SK-N-SH treated with all-trans-retinoic acid at 6 μM for 48 hours (cell line): Measurements from ENCODE around the gene SPNS3.

Source experiments
- ATAC-seq: fragments of 200-7000 bp; cut with Tn5 transposase; 3 replicates; pipeline ENCODE4 v1.9.1; 2020; ENCODE audit warnings: mild to moderate bottlenecking, moderate library complexity
- ARNTL ChIP-seq: fragments of 450-650 bp; formaldehyde crosslinking; IDR thresholded peaks from 2 replicates; pipeline ENCODE4 v1.5.0; 2020; ENCODE audit warnings: low read depth, mild to moderate bottlenecking, moderate library complexity, borderline replicate concordance
- BACH2 ChIP-seq: fragments of 250-450 bp; sonication (Bioruptor Pico); IDR thresholded peaks from 2 replicates; pipeline ENCODE4 v1.9.0; 2021; ENCODE audit warnings: mild to moderate bottlenecking, borderline replicate concordance
- CSDC2 ChIP-seq: fragments of 250-450 bp; sonication (Bioruptor Pico); IDR thresholded peaks from 2 replicates; pipeline ENCODE4 v1.5.0; 2020; ENCODE audit warnings: mild to moderate bottlenecking, moderate library complexity
- GLIS3 ChIP-seq: fragments of 250-450 bp; sonication (Bioruptor Pico); IDR thresholded peaks from 2 replicates; pipeline ENCODE4 v1.5.0; 2020; ENCODE audit warnings: mild to moderate bottlenecking, moderate library complexity
- ISL1 ChIP-seq: fragments of 250-450 bp; sonication (Bioruptor Pico); IDR thresholded peaks from 2 replicates; pipeline ENCODE4 v2.1.2; 2022; ENCODE audit warnings: mild to moderate bottlenecking, moderate library complexity
- RARB ChIP-seq: fragments of 250-450 bp; sonication (Bioruptor Pico); IDR thresholded peaks from 2 replicates; pipeline ENCODE4 v1.8.0; 2021; ENCODE audit warnings: mild to moderate bottlenecking, moderate library complexity
- SNAI2 ChIP-seq: fragments of 250-450 bp; sonication (Bioruptor Pico); IDR thresholded peaks from 2 replicates; pipeline ENCODE4 v1.5.0; 2020; ENCODE audit warnings: mild to moderate bottlenecking, moderate library complexity
- TOX ChIP-seq: fragments of 250-450 bp; sonication (Bioruptor Pico); IDR thresholded peaks from 2 replicates; pipeline ENCODE4 v1.8.0; 2021; ENCODE audit warnings: mild to moderate bottlenecking, moderate library complexity, borderline replicate concordance
- ZC3H10 ChIP-seq: fragments of 250-450 bp; sonication (Bioruptor Pico); IDR thresholded peaks from 2 replicates; pipeline ENCODE4 v1.5.1; 2021; ENCODE audit warnings: mild to moderate bottlenecking, moderate library complexity
- ZFP3 ChIP-seq: fragments of 250-450 bp; sonication (Bioruptor Pico); IDR thresholded peaks from 2 replicates; pipeline ENCODE4 v1.5.0; 2020; ENCODE audit warnings: mild to moderate bottlenecking, moderate library complexity
- ZNF565 ChIP-seq: fragments of 450-650 bp; formaldehyde crosslinking; conservative IDR thresholded peaks from 2 replicates; pipeline ENCODE4 v1.5.0; 2020; ENCODE audit warnings: low read depth, mild to moderate bottlenecking, moderate library complexity
- ZNF70 ChIP-seq: fragments of 450-650 bp; formaldehyde crosslinking; IDR thresholded peaks from 2 replicates; pipeline ENCODE4 v1.5.0; 2020; ENCODE audit warnings: mild to moderate bottlenecking, moderate library complexity
- ZNF8 ChIP-seq: fragments of 450-650 bp; formaldehyde crosslinking; IDR thresholded peaks from 2 replicates; pipeline ENCODE4 v1.5.0; 2020; ENCODE audit warnings: mild to moderate bottlenecking, moderate library complexity
- TF ChIP-seq, protein P1 (sequence below): fragments of 250-450 bp; sonication (Bioruptor Pico); IDR thresholded peaks from 2 replicates; pipeline ENCODE4 v1.5.1; 2020; ENCODE audit warnings: low read depth, mild to moderate bottlenecking, moderate library complexity
- TF ChIP-seq, protein P2 (sequence below): fragments of 250-450 bp; sonication (Bioruptor Pico); IDR thresholded peaks from 2 replicates; pipeline ENCODE4 v1.8.0; 2021; ENCODE audit warnings: low read depth, mild to moderate bottlenecking, moderate library complexity, borderline replicate concordance
- TF ChIP-seq, protein P3 (sequence below): fragments of 250-450 bp; sonication (Bioruptor Pico); IDR thresholded peaks from 2 replicates; pipeline ENCODE4 v1.8.0; 2020; ENCODE audit warnings: mild to moderate bottlenecking, moderate library complexity, borderline replicate concordance
- TF ChIP-seq, protein P4 (sequence below): fragments of 250-450 bp; sonication (Bioruptor Pico); IDR thresholded peaks from 2 replicates; pipeline ENCODE4 v1.5.1; 2021; ENCODE audit warnings: mild to moderate bottlenecking, moderate library complexity

SPNS3 gene

DNA sequence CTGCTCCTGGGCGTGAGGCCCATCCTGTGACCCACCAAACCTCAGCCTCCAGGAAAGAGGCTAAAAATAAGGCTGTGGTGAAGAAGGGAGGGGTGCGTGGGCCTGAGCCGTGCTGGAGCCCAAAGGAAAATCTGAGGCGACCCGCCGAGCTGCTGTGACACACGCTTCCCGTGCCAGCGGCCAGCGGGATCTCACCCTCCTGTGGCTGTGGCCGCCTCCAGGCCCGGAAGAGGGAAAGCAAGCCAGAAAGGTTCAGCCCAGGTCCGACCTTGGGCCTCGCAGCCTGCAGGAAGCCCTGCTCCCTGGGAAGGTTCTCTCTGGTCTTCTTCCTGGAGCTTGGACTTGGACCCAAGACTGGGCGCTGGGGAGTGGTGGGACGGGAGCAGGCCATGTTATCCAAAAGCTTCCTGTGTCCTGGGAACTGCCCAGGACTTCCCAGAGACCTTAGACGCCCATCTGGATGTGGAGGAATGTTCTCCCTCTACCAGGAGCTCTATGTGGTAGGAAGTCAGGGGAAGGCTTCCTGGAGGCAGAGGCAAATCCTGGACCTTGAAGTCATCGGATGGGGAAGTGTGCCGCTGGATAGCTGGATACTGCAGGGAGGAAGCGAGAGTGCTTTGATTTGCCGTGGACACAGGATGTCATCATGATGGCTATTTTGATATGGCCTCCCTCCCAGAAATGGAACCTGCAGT, 76.3 kb downstream of the SPNS3 start:
- TF ChIP-seq, protein P1, sequence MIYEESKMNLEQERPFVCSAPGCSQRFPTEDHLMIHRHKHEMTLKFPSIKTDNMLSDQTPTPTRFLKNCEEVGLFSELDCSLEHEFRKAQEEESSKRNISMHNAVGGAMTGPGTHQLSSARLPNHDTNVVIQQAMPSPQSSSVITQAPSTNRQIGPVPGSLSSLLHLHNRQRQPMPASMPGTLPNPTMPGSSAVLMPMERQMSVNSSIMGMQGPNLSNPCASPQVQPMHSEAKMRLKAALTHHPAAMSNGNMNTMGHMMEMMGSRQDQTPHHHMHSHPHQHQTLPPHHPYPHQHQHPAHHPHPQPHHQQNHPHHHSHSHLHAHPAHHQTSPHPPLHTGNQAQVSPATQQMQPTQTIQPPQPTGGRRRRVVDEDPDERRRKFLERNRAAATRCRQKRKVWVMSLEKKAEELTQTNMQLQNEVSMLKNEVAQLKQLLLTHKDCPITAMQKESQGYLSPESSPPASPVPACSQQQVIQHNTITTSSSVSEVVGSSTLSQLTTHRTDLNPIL (CRISPR knock-in tag), result no peak
- ATAC-seq, result no peak

DNA sequence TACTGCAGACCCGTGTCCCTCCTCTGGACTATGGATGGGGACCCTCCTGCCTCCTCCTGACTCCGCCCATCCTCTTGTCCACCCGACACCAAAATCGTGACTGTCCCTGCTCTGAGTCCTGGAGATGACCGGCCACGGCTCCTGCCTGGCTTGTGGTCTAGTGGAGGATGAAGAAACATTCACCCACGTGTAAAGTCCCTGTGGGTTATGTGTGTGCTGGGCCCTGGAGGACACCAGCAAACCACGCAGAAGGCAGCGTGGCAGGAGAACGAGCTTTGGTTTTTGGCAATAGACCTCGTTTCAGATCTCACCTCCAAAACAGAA, 76.8 kb downstream of the SPNS3 start:
- TF ChIP-seq ARNTL (CRISPR knock-in tag) (no peak), ZC3H10 (no peak), ZNF8 (CRISPR knock-in tag) (no peak), SNAI2 (no peak), TOX (CRISPR knock-in tag) (no peak), ZNF70 (CRISPR knock-in tag) (no peak)
- TF ChIP-seq, protein P2, sequence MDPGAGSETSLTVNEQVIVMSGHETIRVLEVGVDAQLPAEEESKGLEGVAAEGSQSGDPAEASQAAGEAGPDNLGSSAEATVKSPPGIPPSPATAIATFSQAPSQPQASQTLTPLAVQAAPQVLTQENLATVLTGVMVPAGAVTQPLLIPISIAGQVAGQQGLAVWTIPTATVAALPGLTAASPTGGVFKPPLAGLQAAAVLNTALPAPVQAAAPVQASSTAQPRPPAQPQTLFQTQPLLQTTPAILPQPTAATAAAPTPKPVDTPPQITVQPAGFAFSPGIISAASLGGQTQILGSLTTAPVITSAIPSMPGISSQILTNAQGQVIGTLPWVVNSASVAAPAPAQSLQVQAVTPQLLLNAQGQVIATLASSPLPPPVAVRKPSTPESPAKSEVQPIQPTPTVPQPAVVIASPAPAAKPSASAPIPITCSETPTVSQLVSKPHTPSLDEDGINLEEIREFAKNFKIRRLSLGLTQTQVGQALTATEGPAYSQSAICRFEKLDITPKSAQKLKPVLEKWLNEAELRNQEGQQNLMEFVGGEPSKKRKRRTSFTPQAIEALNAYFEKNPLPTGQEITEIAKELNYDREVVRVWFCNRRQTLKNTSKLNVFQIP (CRISPR knock-in tag), result no peak
- TF ChIP-seq, protein P3, sequence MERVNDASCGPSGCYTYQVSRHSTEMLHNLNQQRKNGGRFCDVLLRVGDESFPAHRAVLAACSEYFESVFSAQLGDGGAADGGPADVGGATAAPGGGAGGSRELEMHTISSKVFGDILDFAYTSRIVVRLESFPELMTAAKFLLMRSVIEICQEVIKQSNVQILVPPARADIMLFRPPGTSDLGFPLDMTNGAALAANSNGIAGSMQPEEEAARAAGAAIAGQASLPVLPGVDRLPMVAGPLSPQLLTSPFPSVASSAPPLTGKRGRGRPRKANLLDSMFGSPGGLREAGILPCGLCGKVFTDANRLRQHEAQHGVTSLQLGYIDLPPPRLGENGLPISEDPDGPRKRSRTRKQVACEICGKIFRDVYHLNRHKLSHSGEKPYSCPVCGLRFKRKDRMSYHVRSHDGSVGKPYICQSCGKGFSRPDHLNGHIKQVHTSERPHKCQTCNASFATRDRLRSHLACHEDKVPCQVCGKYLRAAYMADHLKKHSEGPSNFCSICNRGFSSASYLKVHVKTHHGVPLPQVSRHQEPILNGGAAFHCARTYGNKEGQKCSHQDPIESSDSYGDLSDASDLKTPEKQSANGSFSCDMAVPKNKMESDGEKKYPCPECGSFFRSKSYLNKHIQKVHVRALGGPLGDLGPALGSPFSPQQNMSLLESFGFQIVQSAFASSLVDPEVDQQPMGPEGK (CRISPR knock-in tag), result no peak
- TF ChIP-seq, all 23 proteins: peak for 0
- no peak for ATAC-seq

DNA sequence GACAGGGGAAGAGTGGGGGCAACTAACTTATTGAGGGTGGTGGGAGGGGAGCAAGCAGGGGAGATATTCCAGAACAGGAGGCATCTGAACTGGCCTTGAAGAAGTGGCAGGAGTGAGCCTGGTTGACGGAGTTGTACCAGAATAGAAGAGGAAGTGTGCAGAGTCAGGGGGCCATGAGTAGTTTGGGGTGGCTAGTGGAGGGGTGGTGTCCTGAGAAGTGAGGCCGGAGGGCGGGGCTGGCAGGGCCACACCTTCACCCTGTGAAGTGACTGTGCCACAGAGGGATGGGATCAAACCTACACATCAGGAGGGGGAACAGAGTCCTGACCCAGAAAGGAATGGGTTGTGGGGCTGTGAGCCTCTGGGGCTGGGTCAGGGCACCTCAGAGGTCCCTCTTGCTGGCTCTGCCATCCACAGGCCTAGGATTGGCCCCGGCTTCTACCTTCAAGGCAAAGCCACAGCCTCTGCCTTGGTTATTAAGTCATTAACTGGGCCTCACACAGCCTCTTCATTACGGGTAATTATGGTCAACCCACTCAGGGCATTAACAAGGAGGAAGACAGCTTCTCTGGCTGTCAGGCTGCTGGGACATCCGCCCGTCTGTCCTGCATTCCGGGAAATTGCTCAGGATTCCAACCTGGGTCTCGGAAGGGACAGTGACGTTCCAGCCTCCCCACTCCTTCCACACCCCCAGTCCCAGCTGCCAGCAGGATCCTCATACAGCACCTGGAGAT, 77.6 kb downstream of the SPNS3 start:
- TF ChIP-seq RARB (CRISPR knock-in tag), result no peak
- TF ChIP-seq CSDC2 (CRISPR knock-in tag), result no peak
- TF ChIP-seq ZC3H10, result no peak
- TF ChIP-seq, protein P3 (CRISPR knock-in tag), result no peak
- TF ChIP-seq, protein P4, sequence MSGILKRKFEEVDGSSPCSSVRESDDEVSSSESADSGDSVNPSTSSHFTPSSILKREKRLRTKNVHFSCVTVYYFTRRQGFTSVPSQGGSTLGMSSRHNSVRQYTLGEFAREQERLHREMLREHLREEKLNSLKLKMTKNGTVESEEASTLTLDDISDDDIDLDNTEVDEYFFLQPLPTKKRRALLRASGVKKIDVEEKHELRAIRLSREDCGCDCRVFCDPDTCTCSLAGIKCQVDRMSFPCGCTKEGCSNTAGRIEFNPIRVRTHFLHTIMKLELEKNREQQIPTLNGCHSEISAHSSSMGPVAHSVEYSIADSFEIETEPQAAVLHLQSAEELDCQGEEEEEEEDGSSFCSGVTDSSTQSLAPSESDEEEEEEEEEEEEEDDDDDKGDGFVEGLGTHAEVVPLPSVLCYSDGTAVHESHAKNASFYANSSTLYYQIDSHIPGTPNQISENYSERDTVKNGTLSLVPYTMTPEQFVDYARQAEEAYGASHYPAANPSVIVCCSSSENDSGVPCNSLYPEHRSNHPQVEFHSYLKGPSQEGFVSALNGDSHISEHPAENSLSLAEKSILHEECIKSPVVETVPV (CRISPR knock-in tag), result no peak
- TF ChIP-seq ISL1 (CRISPR knock-in tag), result no peak
- no peak for ATAC-seq

DNA sequence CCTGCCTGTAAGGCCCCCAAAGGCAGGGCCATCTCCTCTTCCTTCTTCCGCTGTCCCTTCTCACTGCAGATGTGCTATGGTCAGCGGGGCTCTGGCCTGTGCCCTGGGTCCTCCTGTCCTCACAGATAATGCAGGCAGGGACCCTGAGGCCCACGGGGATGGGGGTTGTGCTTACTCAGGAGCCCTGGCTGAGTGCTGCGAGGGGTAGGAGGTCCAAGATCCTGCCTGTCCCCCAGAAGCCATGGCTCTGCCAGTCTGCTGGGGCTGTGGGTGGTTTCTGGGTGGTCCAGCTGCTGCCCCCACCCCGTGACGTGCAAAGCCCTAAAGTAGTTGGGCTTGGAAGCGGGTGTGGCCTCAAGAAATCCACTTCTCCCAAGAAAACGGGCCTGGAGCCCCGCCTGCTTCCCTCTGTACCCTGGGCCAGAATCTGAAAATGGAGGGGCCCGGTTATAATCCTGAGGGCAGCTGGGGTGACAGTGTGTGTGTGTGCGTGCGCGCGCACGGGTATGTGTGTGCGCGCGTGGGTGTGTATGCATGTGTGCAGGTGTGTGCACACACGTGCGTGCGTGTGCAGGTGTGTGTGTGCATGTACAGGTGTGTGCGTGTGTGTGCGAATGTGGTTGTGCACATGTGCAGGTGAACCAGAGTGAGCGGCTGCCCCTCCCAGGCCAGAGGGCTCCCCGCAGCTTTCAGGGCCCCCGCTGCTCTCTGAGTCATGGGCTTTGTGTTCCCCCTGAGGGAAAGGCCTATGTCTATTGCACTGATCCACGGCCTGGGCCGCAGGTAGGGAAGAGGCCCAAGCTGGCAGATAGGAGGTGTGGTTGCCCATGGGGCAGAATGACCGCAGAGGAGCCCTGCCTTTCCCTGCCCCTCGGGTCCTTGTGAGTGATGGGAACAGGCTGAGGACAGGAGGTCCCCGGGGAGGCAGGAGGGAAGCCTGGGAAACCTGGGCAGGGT, 78.7 kb downstream of the SPNS3 start:
- no peak for ATAC-seq

More for the DNA sequence above, 78.7 kb downstream of the SPNS3 start:
- no peak for TF ChIP-seq ZNF8 (CRISPR knock-in tag)
- TF ChIP-seq ZFP3, result no peak
- no peak for TF ChIP-seq ARNTL (CRISPR knock-in tag)
- TF ChIP-seq GLIS3 (CRISPR knock-in tag), result no peak
- TF ChIP-seq RARB (CRISPR knock-in tag), result no peak
- TF ChIP-seq ZNF565 (CRISPR knock-in tag), result no peak
- TF ChIP-seq BACH2 (CRISPR knock-in tag), result no peak
- no peak for TF ChIP-seq TOX (CRISPR knock-in tag)
- TF ChIP-seq, protein P1 (CRISPR knock-in tag), result no peak
